Measurements from ENCODE around the gene NOL4L. TPM values are rescaled to one million over a fixed set of nuclear protein-coding genes. Genes with fewer than 3 reads are reported as not detected.

The NOL4L gene
- total RNA-seq, 1 donor from 2014 or later: 37.7 TPM

GRCh38 chr20:32600681-32601237 is 15.6 kb upstream of the NOL4L start:
- no peak for DNase-seq (ENCODE audit: low spot score)
- TF ChIP-seq CTCF (IDR thresholded peaks at IDR 0.05): no peak
- Mint-ChIP-seq H3K4me3 (ENCODE audit: unreplicated experiment) (no peak overlapping the region), H3K4me1 (ENCODE audit: low read depth) (no peaks in the 10 kb centered on the region), H3K27ac (ENCODE audit: unreplicated experiment) (no peak overlapping the region), H3K36me3 (ENCODE audit: low read depth) (no peaks in the 10 kb centered on the region), H3K9me3 (ENCODE audit: low read depth) (no peaks in the 10 kb centered on the region), H3K27me3 (ENCODE audit: low read depth) (peaks cover 11% of the 10 kb centered on the region)

GRCh38 chr20:32599783-32600340 is 14.7 kb upstream of the NOL4L start:
- no peak overlapping the region for H3K4me3 Mint-ChIP-seq (ENCODE audit: unreplicated experiment)
- H3K9me3 Mint-ChIP-seq (ENCODE audit: low read depth): no peaks in the 10 kb centered on the region
- no peaks in the 10 kb centered on the region for H3K4me1 Mint-ChIP-seq (ENCODE audit: low read depth)
- H3K27ac Mint-ChIP-seq (ENCODE audit: unreplicated experiment): no peak overlapping the region
- TF ChIP-seq CTCF (IDR thresholded peaks at IDR 0.05): no peak
- no peak for DNase-seq (ENCODE audit: low spot score)
- H3K27me3 Mint-ChIP-seq (ENCODE audit: low read depth): peaks cover 6% of the 10 kb centered on the region
- no peaks in the 10 kb centered on the region for H3K36me3 Mint-ChIP-seq (ENCODE audit: low read depth)

GRCh38 chr20:32598606-32599005 is 13.5 kb upstream of the NOL4L start:
- Mint-ChIP-seq H3K4me1 (ENCODE audit: low read depth) (no peaks in the 10 kb centered on the region), H3K4me3 (ENCODE audit: unreplicated experiment) (no peak overlapping the region), H3K9me3 (ENCODE audit: low read depth) (no peaks in the 10 kb centered on the region), H3K27ac (ENCODE audit: unreplicated experiment) (no peak overlapping the region), H3K27me3 (ENCODE audit: low read depth) (peaks cover 2% of the 10 kb centered on the region), H3K36me3 (ENCODE audit: low read depth) (no peaks in the 10 kb centered on the region)
- DNase-seq (ENCODE audit: low spot score): no peak
- no peak for TF ChIP-seq CTCF (IDR thresholded peaks at IDR 0.05)

GRCh38 chr20:32597714-32598113 is 12.6 kb upstream of the NOL4L start:
- no peak for DNase-seq (ENCODE audit: low spot score)
- H3K27me3 Mint-ChIP-seq (ENCODE audit: low read depth): peaks cover 2% of the 10 kb centered on the region
- no peaks in the 10 kb centered on the region for H3K36me3 Mint-ChIP-seq (ENCODE audit: low read depth)

GRCh38 chr20:32596681-32597252 is 11.6 kb upstream of the NOL4L start:
- H3K9me3 Mint-ChIP-seq (ENCODE audit: low read depth): no peaks in the 10 kb centered on the region
- H3K27me3 Mint-ChIP-seq (ENCODE audit: low read depth): peaks cover 2% of the 10 kb centered on the region
- no peak overlapping the region for H3K4me3 Mint-ChIP-seq (ENCODE audit: unreplicated experiment)
- no peaks in the 10 kb centered on the region for H3K36me3 Mint-ChIP-seq (ENCODE audit: low read depth)
- DNase-seq (ENCODE audit: low spot score): no peak
- H3K4me1 Mint-ChIP-seq (ENCODE audit: low read depth): no peaks in the 10 kb centered on the region
- no peak for TF ChIP-seq CTCF (IDR thresholded peaks at IDR 0.05)
- H3K27ac Mint-ChIP-seq (ENCODE audit: unreplicated experiment): no peak overlapping the region

More at GRCh38 chr20:32597714-32598113, 12.6 kb upstream of the NOL4L start:
- no peaks in the 10 kb centered on the region for H3K9me3 Mint-ChIP-seq (ENCODE audit: low read depth)
- H3K4me3 Mint-ChIP-seq (ENCODE audit: unreplicated experiment): no peak overlapping the region
- no peak overlapping the region for H3K27ac Mint-ChIP-seq (ENCODE audit: unreplicated experiment)
- no peak for TF ChIP-seq CTCF (IDR thresholded peaks at IDR 0.05)
- H3K4me1 Mint-ChIP-seq (ENCODE audit: low read depth): no peaks in the 10 kb centered on the region

Measured in chondrocyte (in vitro differentiated cells).